GM19351 (cell line): ENCODE measurements around the gene DOCK3.
"Not testable (repeated sequence)": the region's sequence is repeated elsewhere in the genome, so short reads cannot be mapped to it uniquely, and the experiment has no call there.

Experiments used
- ATAC-seq: cut with Tn5 transposase; IDR thresholded peaks from one replicate; pipeline ENCODE4 v1.9.1; 2021; ENCODE audit warnings: mild to moderate bottlenecking, moderate library complexity; ENCODE audit not compliant: unreplicated experiment

The DOCK3 gene

DNA sequence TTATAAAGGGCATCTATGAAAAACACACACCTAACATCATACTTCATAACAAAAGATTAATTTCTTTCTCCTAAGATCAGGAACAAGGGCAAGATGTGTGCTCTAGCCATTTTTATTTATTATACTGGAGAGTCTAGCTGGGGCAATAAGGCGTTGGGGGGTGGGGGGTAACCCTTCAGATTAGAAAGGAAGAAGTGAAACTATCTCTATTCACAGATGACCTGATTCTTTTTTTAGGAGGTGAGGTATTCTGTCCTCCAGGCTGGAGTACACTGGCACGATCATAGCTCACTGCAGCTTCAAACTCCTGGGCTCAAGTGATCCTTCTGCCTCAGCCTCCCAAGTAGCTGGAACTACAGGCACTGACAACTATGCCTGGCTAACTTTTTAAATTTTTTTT lies 620.9 kb downstream of the DOCK3 start:
- peak; percentile 98 for ATAC-seq

- no peak for ATAC-seq
These were observed 622.6 kb downstream of the DOCK3 start for GRCh38 chr3:51297333-51297732.

GRCh38 chr3:51304230-51304629 lies 629.5 kb downstream of the DOCK3 start:
- no peak for ATAC-seq

- ATAC-seq: no peak
These were observed 631.4 kb downstream of the DOCK3 start for GRCh38 chr3:51306093-51306492.

- no peak for ATAC-seq
These were observed 632.7 kb downstream of the DOCK3 start for GRCh38 chr3:51307458-51307857.

DNA sequence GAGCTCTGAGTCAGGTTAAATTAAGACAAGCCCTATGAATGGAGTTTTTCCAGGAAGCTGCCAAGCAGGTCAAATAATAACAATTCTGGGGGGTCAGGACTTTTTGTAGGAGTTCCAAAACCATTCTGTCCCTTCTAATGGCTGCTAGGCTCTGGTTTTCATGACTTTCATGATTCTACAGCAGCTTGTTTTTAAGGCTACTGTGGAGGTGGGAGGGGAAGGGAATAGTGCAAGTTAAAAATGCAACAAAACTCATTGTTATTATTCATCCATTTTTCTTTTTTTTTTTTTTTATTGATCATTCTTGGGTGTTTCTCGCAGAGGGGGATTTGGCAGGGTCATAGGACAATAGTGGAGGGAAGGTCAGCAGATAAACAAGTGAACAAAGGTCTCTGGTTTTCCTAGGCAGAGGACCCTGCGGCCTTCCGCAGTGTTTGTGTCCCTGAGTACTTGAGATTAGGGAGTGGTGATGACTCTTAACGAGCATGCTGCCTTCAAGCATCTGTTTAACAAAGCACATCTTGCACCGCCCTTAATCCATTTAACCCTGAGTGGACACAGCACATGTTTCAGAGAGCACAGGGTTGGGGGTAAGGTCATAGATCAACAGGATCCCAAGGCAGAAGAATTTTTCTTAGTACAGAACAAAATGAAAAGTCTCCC lies 633.3 kb downstream of the DOCK3 start:
- not testable (repeated sequence) for ATAC-seq

DNA sequence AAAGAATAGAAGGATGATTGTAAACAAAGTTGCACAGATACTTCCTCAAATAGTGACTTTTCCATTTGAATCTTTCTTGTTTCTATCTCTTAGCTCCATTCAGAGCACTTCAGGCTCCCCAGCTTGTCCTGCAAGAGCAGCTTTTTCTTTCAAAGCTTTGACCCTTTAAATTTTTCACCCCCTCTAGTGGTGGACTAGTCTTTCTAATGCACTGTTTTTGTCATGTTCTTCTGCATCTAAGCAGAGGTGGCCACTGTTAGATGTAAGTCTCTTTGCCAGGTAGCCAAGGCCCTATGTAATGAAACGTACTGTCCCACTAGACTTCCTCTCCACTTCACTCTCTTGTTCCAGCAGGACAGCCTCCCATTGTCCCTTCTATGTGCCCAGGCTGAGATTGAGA lies 636.3 kb downstream of the DOCK3 start:
- no peak for ATAC-seq

DNA sequence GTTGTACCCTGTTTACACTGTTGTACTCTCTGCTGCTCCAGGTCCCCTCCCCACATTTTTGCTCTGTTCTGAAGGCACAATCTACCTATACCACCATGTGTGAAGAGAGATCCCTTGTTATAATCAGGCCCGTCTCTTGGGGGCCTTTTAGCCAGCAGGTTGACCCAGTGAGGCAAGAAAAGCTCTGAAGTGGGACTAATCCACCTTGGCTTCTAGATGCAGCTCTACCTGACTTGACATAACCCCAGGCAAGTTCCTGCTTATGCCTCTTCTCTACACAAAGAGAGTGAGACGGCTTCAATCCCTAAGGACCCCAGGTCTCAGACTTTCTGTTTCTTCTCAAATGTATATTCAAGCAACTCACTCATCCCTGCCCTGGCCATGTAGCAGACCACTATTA lies 653.5 kb downstream of the DOCK3 start:
- ATAC-seq: no peak

DNA sequence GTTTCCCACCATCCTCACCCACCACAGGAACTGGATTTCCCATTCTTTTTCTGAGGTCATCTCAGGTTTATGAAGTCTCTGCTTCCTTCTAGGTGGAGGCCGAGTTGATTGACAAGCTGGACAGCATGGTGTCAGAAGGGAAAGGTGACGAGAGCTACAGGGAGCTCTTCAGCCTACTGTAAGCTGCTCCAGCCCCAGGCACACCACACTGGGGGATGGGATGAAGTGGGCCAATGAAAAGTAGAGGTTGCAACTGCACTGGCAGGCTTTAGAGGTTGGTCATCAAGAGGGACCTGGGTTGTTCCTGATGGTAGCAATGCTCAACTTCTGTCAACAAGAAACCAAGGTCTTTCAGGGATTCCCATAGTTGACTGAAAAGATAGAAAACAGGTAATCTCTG lies 655.3 kb downstream of the DOCK3 start:
- ATAC-seq: no peak

- no peak for ATAC-seq
These were observed 657.4 kb downstream of the DOCK3 start for GRCh38 chr3:51332156-51332555.

DNA sequence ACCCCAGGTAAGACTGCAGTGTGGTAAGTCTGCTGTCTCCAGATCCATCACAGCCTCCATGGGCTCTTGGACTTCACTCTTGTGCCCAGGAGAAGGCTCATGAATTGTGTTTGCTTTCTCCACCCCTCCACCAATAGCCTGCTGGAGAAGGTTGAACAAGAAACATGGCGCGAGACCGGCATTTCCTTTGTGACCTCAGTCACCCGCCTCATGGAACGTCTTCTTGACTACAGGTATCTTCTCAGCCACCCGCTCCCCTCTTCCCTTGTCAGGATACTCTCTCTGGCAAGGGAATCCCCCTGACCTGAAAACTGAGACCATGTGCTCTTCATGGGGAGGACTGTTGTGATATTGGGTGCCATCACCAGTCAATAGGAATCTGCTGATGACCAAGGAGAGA lies 658.3 kb downstream of the DOCK3 start:
- no peak for ATAC-seq

DNA sequence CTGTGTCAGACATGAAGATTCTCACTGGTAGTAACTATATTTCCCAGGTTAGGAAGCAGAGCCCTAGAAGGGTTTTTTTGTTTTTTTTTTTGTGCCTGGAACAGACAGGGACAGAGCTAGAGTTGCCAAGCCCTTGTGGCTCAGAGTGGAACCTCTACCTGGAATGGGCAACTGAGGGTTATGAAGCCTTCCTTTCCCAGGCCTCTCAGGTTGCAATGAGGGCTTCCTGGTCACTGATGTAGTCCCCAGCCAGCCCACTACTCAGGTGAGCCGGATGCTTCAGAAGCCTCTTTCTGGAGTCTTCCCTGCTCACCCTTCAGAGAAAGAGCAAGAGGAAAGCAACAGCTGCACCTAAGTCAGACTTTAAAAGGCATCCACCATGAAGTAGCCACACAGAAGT lies 661.5 kb downstream of the DOCK3 start:
- no peak for ATAC-seq

DNA sequence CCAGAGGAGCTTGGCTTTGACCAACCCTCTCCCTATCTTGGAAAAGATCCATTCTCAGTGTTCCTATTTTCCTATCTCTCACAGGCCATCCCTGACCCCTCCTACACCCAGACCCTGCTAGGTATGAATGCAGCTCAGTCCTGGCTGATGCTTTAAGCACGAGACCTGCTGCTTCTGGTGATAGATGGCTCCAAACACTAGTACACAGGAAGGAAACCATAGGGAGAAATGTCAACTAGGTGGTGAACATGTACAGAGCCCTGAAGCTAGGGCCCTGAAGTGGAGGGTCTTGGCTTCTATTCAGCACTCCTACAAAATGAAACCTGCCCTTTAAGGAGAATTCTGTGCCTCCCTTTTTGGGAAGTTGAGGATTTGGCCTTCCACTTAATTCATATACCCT lies 662.9 kb downstream of the DOCK3 start:
- no peak for ATAC-seq

GRCh38 chr3:51338632-51339031 lies 663.9 kb downstream of the DOCK3 start:
- no peak for ATAC-seq

DNA sequence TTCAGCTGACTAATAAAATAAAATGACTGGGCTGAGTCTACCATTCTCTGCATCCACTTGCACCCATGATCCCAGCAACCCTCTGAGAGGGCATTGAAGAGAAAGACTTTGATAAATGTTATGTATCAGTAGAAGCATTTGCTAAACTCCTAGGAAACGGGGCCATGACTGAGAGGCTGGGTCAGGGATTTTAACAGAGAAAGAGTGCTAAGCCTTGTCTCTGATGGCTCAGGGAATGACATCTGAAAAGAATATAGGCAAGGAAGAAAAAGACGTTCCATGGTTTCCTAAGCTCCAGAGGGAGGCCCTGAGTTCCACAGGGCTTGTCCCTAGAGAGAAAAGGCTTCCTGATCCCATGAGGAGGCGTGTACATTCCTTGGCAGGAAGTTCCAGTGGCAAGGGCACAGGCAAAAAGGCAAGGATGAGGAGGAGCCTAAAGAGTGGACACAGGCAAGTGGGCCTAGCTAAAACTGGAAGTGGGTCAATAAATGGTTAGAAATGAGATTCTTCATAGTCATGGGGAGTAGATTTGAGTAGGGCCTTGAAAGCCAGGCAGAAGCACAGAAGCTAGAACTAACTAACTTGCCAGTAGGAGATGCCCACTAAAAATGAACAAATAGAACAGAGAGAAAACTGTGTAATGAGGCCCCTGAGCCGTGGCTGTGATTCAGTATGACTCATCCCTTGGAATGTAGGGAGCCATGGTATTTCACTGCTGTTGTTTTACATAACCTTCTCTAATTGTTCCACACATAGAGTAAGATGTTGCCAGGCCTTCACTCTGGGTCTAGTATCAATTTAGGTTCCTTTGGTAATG lies 665.5 kb downstream of the DOCK3 start:
- no peak for ATAC-seq

GRCh38 chr3:51340989-51341636 lies 666.4 kb downstream of the DOCK3 start:
- ATAC-seq: no peak

- ATAC-seq: no peak
These were observed 669.4 kb downstream of the DOCK3 start for GRCh38 chr3:51343918-51344687.

DNA sequence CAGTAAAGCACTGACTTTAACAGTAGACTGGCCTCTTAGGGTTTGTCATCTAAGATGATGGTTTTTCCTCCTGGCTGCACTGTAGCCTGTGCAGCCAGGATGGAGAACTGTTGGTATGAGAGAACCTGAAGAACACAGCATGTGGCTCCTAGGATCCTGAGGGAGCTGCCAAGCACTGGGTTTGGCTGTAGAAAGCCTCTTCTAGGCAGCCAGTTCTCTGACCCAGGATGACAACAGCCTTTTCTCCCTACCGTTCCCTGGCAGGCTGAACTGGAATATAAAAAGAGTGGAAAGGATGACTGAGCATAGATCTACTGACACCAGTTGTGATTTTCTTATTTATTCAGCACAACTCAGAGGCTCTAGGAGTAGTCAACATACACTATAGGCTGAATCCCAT lies 676.0 kb downstream of the DOCK3 start:
- ATAC-seq: no peak

- ATAC-seq: no peak
These were observed 678.4 kb downstream of the DOCK3 start for GRCh38 chr3:51353131-51353530.

DNA sequence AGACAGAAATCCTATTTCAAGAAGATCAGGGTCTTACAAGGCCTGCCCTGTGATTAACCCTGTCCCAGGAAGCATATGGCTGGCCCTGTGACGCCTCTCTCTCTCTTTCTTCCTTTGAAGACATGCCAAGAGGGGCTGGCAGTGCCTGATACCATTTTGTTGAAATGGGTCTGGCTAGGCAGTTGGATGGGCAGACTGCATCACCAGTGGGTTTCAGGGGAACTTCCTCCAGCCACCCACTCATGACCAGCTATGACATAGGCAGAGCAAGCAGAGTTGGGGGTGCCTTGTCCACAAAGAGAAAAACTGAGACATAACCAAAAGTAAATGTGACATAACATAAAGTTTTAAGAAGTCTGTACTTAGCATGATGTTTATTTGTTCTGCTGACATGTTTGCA lies 679.0 kb downstream of the DOCK3 start:
- no peak for ATAC-seq

- no peak for ATAC-seq
These were observed 679.4 kb downstream of the DOCK3 start for GRCh38 chr3:51354172-51354571.
